H1 (cell line): Measurements from ENCODE around the gene PHKA1. TPM values are rescaled to one million over a fixed set of nuclear protein-coding genes. Genes with fewer than 3 reads are reported as not detected.

Experiments
- CTCF ChIA-PET: fragments of 300-600 bp; sonication (Branson Sonifier 250); formaldehyde crosslinking; loops from one replicate; lab custom pipeline; 2021; ENCODE audit not compliant: partially characterized antibody; lab: Charles Lee
- POLR2A ChIA-PET: fragments of 300-600 bp; sonication (Branson Sonifier 250); formaldehyde crosslinking; loops from one replicate; lab custom pipeline; 2021; ENCODE audit warnings: inconsistent platforms; ENCODE audit not compliant: partially characterized antibody; lab: Charles Lee
- DNase-seq, 2 experiments: peaks; one replicate each; pipeline versions ENCODE4 v3.0.0 to v3.0.0-alpha.2; 2010 to 2022; ENCODE audit warnings: low spot score in 2 of 2, low read depth in 1 of 2, mixed read lengths in 1 of 2
- FAIRE-seq: peaks from 2 replicates; lab custom pipeline; 2011; peaks lifted over from hg19 to GRCh38; lab: Jason Lieb, UNC
- H2AFZ ChIP-seq: 2 replicates; pipeline ENCODE4 v1.8.1; 2012; ENCODE audit warnings: low read length, inconsistent platforms
- H2AK5ac ChIP-seq: 2 replicates; pipeline ENCODE4 v1.6.1; 2013; ENCODE audit warnings: low read depth, low read length
- H2BK120ac ChIP-seq: replicated peaks from 2 replicates; pipeline ENCODE3; 2013; ENCODE audit warnings: low read depth, low read length, inconsistent platforms
- H2BK12ac ChIP-seq: 2 replicates; pipeline ENCODE4 v1.6.1; 2013; ENCODE audit warnings: low read depth, low read length
- H2BK15ac ChIP-seq: 2 replicates; pipeline ENCODE4 v1.6.1; 2013; ENCODE audit warnings: low read length
- H2BK20ac ChIP-seq: 2 replicates; pipeline ENCODE4 v1.6.1; 2013; ENCODE audit warnings: low read length
- H2BK5ac ChIP-seq: 2 replicates; pipeline ENCODE4 v1.6.1; 2013; ENCODE audit warnings: low read depth, low read length
- H3K14ac ChIP-seq: 2 replicates; pipeline ENCODE4 v1.6.1; 2013; ENCODE audit warnings: inconsistent platforms; ENCODE audit not compliant: insufficient read length
- H3K18ac ChIP-seq: 2 replicates; pipeline ENCODE4 v1.6.1; 2013; ENCODE audit warnings: low read length; ENCODE audit errors: extremely low read depth
- H3K23ac ChIP-seq: 2 replicates; pipeline ENCODE4 v1.6.1; 2013; ENCODE audit warnings: inconsistent platforms; ENCODE audit not compliant: insufficient read length
- H3K23me2 ChIP-seq: 2 replicates; pipeline ENCODE4 v1.6.1; 2013; ENCODE audit warnings: low read depth, low read length
- H3K27ac ChIP-seq: 2 replicates; pipeline ENCODE4 v1.6.1; 2011; ENCODE audit warnings: low read depth, low read length, inconsistent platforms
- H3K27me3 ChIP-seq, 4 experiments: replicated peaks in 1 of 4; 1 replicate in 1 of 4; 2 replicates in 3 of 4; pipeline versions ENCODE4 v1.6.1 to v1.8.1; 2011 to 2013; ENCODE audit warnings: low read length in 3 of 4, mild to moderate bottlenecking in 3 of 4, inconsistent platforms in 2 of 4, mixed read lengths in 2 of 4, moderate library complexity in 1 of 4; ENCODE audit not compliant: control insufficient read depth in 3 of 4, insufficient read depth in 3 of 4; ENCODE audit errors: extremely low read depth in 1 of 4
- H3K36me3 ChIP-seq, 4 experiments: 2 replicates each; pipeline versions ENCODE4 v1.6.1 to v1.8.1; 2011 to 2013; ENCODE audit warnings: mild to moderate bottlenecking in 4 of 4, low read length in 3 of 4, moderate library complexity in 2 of 4, control low read depth in 1 of 4, inconsistent platforms in 1 of 4; ENCODE audit not compliant: insufficient read depth in 4 of 4, control insufficient read depth in 2 of 4
- H3K4ac ChIP-seq: replicated peaks from 2 replicates; pipeline ENCODE3; 2013; ENCODE audit warnings: low read length, low read depth, mixed read lengths, inconsistent platforms; ENCODE audit not compliant: insufficient read length
- H3K4me1 ChIP-seq, 4 experiments: replicated peaks in 1 of 4; 1 replicate in 1 of 4; 2 replicates in 3 of 4; pipeline versions ENCODE4 v1.6.1 to v1.8.1; 2011 to 2013; ENCODE audit warnings: low read length in 3 of 4, inconsistent platforms in 2 of 4, mixed read lengths in 1 of 4; ENCODE audit not compliant: insufficient read depth in 4 of 4, control insufficient read depth in 3 of 4
- H3K4me2 ChIP-seq, 2 experiments: 2 replicates each; pipeline versions ENCODE4 v1.6.1 to v1.8.1; 2011 to 2013; ENCODE audit warnings: low read depth in 2 of 2, low read length in 2 of 2, control low read depth in 1 of 2, inconsistent platforms in 1 of 2, mild to moderate bottlenecking in 1 of 2; ENCODE audit not compliant: insufficient read depth in 1 of 2
- H3K4me3 ChIP-seq, 4 experiments: fragments of 200-600, 300-600 bp in 1 of 4; sonication (generic), shearing (Covaris generic), sonication (Bioruptor Twin) in 1 of 4; 2 replicates each; pipeline versions ENCODE4 v1.5.1 to v1.8.1; 2011 to 2016; ENCODE audit warnings: low read length in 4 of 4, low read depth in 3 of 4, control low read depth in 2 of 4, inconsistent platforms in 2 of 4, mild to moderate bottlenecking in 2 of 4, mixed read lengths in 1 of 4, moderate library complexity in 1 of 4; ENCODE audit not compliant: insufficient read depth in 2 of 4; ENCODE audit errors: extremely low read depth in 1 of 4
- H3K56ac ChIP-seq: replicated peaks from 2 replicates; pipeline ENCODE3; 2013; ENCODE audit warnings: low read depth, mild to moderate bottlenecking, mixed read lengths, low read length, inconsistent platforms; ENCODE audit not compliant: insufficient read length
- H3K79me1 ChIP-seq: 2 replicates; pipeline ENCODE4 v1.6.1; 2013; ENCODE audit warnings: low read depth, low read length, control low read depth
- H3K79me2 ChIP-seq, 2 experiments: 2 replicates each; pipeline versions ENCODE4 v1.6.1 to v1.8.1; 2012 to 2013; ENCODE audit warnings: low read length in 2 of 2, mild to moderate bottlenecking in 2 of 2, inconsistent platforms in 1 of 2; ENCODE audit not compliant: insufficient read depth in 2 of 2, control insufficient read depth in 1 of 2
- H3K9ac ChIP-seq, 4 experiments: replicated peaks in 1 of 4; 1 replicate in 1 of 4; 2 replicates in 3 of 4; pipeline versions ENCODE4 v1.6.1 to v1.8.1; 2011 to 2013; ENCODE audit warnings: low read depth in 3 of 4, low read length in 3 of 4, control low read depth in 2 of 4, mild to moderate bottlenecking in 2 of 4, moderate library complexity in 2 of 4, inconsistent platforms in 1 of 4; ENCODE audit errors: extremely low read depth in 1 of 4
- H3K9me3 ChIP-seq, 2 experiments: 2 replicates each; pipeline versions ENCODE4 v1.6.1 to v1.8.1; 2012 to 2013; ENCODE audit warnings: mild to moderate bottlenecking in 2 of 2, moderate library complexity in 2 of 2, control low read depth in 1 of 2, inconsistent platforms in 1 of 2, low read depth in 1 of 2, low read length in 1 of 2, mixed read lengths in 1 of 2; ENCODE audit not compliant: insufficient read depth in 2 of 2
- H4K20me1 ChIP-seq, 2 experiments: replicated peaks in 1 of 2; 2 replicates each; pipeline versions ENCODE3 to v1.8.1; 2011 to 2013; ENCODE audit warnings: inconsistent platforms in 2 of 2, low read length in 2 of 2, mild to moderate bottlenecking in 1 of 2; ENCODE audit not compliant: insufficient read depth in 2 of 2, control insufficient read depth in 1 of 2
- H4K5ac ChIP-seq: 2 replicates; pipeline ENCODE4 v1.6.1; 2013; ENCODE audit warnings: low read length, low read depth, mixed read lengths, inconsistent platforms; ENCODE audit not compliant: insufficient read length
- H4K8ac ChIP-seq: 2 replicates; pipeline ENCODE4 v1.8.0; 2013; ENCODE audit warnings: mild to moderate bottlenecking, moderate library complexity, low read length, inconsistent platforms; ENCODE audit not compliant: insufficient read depth; ENCODE audit errors: extremely low read depth
- H4K91ac ChIP-seq: replicated peaks from 2 replicates; pipeline ENCODE3; 2013; ENCODE audit warnings: low read length, mixed read lengths, inconsistent platforms; ENCODE audit not compliant: insufficient read length
- ASH2L ChIP-seq: fragments of 200-600, 300-600 bp; sonication (generic); IDR thresholded peaks from one replicate; pipeline ENCODE4 v1.7.1; 2017; ENCODE audit warnings: low read length
- ATF2 ChIP-seq: IDR thresholded peaks from 2 replicates; pipeline ENCODE4 v1.6.1; 2012; ENCODE audit warnings: low read length, inconsistent platforms
- CBX8 ChIP-seq: fragments of 300-800, 300-1000 bp; sonication (generic); IDR thresholded peaks from 2 replicates; pipeline ENCODE4 v1.7.1; 2016; ENCODE audit warnings: low read depth, low read length, borderline replicate concordance
- CTBP2 ChIP-seq: IDR thresholded peaks from 2 replicates; pipeline ENCODE4 v1.7.0; 2011; ENCODE audit warnings: borderline replicate concordance, mild to moderate bottlenecking, moderate library complexity, mixed read lengths, low read length; ENCODE audit not compliant: insufficient read depth, insufficient read length
- EGR1 ChIP-seq: IDR thresholded peaks from 2 replicates; pipeline ENCODE4 v1.6.1; 2011; ENCODE audit warnings: low read depth, low read length, borderline replicate concordance
- FOSL1 ChIP-seq: IDR thresholded peaks from 2 replicates; pipeline ENCODE4 v1.6.1; 2011; ENCODE audit warnings: mild to moderate bottlenecking, low read depth, low read length, moderate library complexity; ENCODE audit not compliant: insufficient read depth
- HDAC2 ChIP-seq, 2 experiments: fragments of 300-600 bp in 1 of 2; sonication (generic) in 1 of 2; IDR thresholded peaks; 2 replicates each; pipeline ENCODE4 v1.6.1; 2011 to 2012; ENCODE audit warnings: low read depth in 2 of 2, low read length in 2 of 2, mild to moderate bottlenecking in 2 of 2, moderate library complexity in 2 of 2, borderline replicate concordance in 1 of 2, inconsistent platforms in 1 of 2
- MAX ChIP-seq: IDR thresholded peaks from 2 replicates; pipeline ENCODE4 v1.6.1; 2012; ENCODE audit warnings: inconsistent platforms
- PHF8 ChIP-seq: fragments of 200-600 bp; sonication (generic); conservative IDR thresholded peaks from 2 replicates; pipeline ENCODE4 v1.7.1; 2012; ENCODE audit warnings: low read depth, mild to moderate bottlenecking, inconsistent platforms, low read length, moderate library complexity
- POLR2A ChIP-seq, 2 experiments: IDR thresholded peaks; 1 replicate in 1 of 2; 2 replicates in 1 of 2; pipeline ENCODE4 v1.6.1; 2011; ENCODE audit warnings: low read depth in 2 of 2, low read length in 2 of 2, mild to moderate bottlenecking in 2 of 2; ENCODE audit errors: control extremely low read depth in 1 of 2
- RXRA ChIP-seq: IDR thresholded peaks from 2 replicates; pipeline ENCODE4 v1.6.1; 2011; ENCODE audit warnings: low read depth, mild to moderate bottlenecking, low read length, moderate library complexity; ENCODE audit not compliant: insufficient read depth
- SP4 ChIP-seq: IDR thresholded peaks from 2 replicates; pipeline ENCODE4 v1.6.1; 2012; ENCODE audit warnings: low read length, inconsistent platforms
- WGBS, 2 experiments: shearing (Covaris generic) in 1 of 2; methylation state at CpG; one replicate each; pipeline versions ENCODE4 v1.1.6 to v1.1.7; 2013 to 2015; ENCODE audit warnings: low lambda C conversion rate in 2 of 2, mixed read lengths in 2 of 2, inconsistent platforms in 1 of 2, low coverage in 1 of 2, missing lambda C conversion rate in 1 of 2; ENCODE audit not compliant: insufficient replicate concordance in 2 of 2, insufficient coverage in 1 of 2, insufficient read length in 1 of 2; ENCODE audit errors: extremely low coverage in 1 of 2, missing lambda C conversion rate in 1 of 2; 5-methylcytosine and 5-hydroxymethylcytosine counted together
- polyA plus RNA-seq, 7 experiments: library from polyadenylated mRNA; depleted of rRNA in 3 of 7; stranded (reverse) in 5 of 7; unstranded in 2 of 7; fragments of >200 nt in 5 of 7; fragments of 200-250 nt in 2 of 7; gene quantifications; 1 replicate in 5 of 7; 2 replicates in 1 of 7; 4 replicates in 1 of 7; pipeline versions ENCODE4 v1.2.1 to v1.2.3, GENCODE V29; 2011 to 2013; ENCODE audit warnings: missing spikeins in 2 of 7, mixed read lengths in 2 of 7
- total RNA-seq: library from RNA; stranded (reverse); fragmentation: NEBNext Ultra II Directional; extraction: Animal tissue kit (Norgen Biotek cat#: 25700); gene quantifications from 2 replicates; pipeline ENCODE4 v1.2.1, GENCODE V29; 2021

The PHKA1 gene
- total and polyA plus RNA-seq, 2 of the 8 experiments (the other 6 are each of a cell fraction or from before 2014, with no cell fraction given): 4.2 to 7.2 TPM

DNA sequence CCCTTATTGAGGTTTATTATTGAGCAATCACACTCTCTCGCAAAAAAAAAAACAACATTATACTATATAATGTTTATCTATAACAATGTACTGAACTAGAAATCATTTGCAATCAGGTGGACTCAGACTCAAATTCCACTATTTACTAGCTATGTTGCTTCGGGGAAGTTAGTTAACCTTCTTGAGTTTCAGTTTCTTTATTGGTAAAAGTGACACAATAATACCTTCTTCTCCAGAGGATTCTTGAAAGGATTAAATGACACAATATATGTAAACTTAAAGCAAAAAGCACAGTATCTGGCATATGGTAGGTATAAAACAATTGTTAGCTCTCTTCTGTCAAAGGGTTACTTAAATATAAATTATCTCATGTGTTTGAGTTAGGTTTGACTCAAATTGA, 110.0 kb downstream of the PHKA1 start:
- Histone ChIP-seq H3K23ac (no peak overlapping the region), H3K27ac (no peak overlapping the region), H3K23me2 (no peaks in the 10 kb centered on the region; the same call in 1 of the 2 replicates), H2BK120ac (no peak overlapping the region), H4K20me1 (no peaks in the 10 kb centered on the region), H3K56ac (no peak overlapping the region), H3K36me3 (no peaks in the 10 kb centered on the region), H3K4me1 (no peaks in the 10 kb centered on the region), H3K9me3 (no peaks in the 10 kb centered on the region), H4K8ac (no peak overlapping the region), H4K5ac (no peak overlapping the region), H2BK20ac (no peak overlapping the region), H2BK15ac (no peak overlapping the region), H2BK12ac (no peak overlapping the region), H3K4me3 (no peak overlapping the region), H3K27me3 (no peaks in the 10 kb centered on the region), H3K4me2 (no peak overlapping the region), H3K14ac (no peak overlapping the region), H3K79me2 (no peaks in the 10 kb centered on the region), H3K18ac (no peak overlapping the region), H2AFZ (no peak overlapping the region), H3K9ac (no peak overlapping the region), H2BK5ac (no peak overlapping the region), H3K4ac (no peak overlapping the region), H4K91ac (no peak overlapping the region), H2AK5ac (no peak overlapping the region), H3K79me1 (no peaks in the 10 kb centered on the region)
- ChIA-PET CTCF (no interaction called here), POLR2A (no interaction called here)
- DNase-seq (no peak), FAIRE-seq (no peak)
- 96% methylated on average over 2 of the region's 2 CpGs; no CpG with 5 or more reads in 1 of the 2 experiments for WGBS, 2 experiments
- TF ChIP-seq ASH2L (no peak), CBX8 (no peak), POLR2A (IDR thresholded peaks at IDR 0.05; ENCODE audit: control extremely low read depth in 1 of 2, low read depth in 2 of 2, low read length in 2 of 2) (no peak), EGR1 (no peak), SP4 (no peak), MAX (no peak), CTBP2 (no peak), FOSL1 (no peak), HDAC2 (IDR thresholded peaks at IDR 0.05; ENCODE audit: borderline replicate concordance in 1 of 2, low read depth in 2 of 2, low read length in 2 of 2) (no peak), PHF8 (no peak), ATF2 (no peak), RXRA (no peak)
